CD14-positive monocyte (primary cell): ENCODE measurements around the gene TACC2. TPM values are rescaled to one million over a fixed set of nuclear protein-coding genes. Genes with fewer than 3 reads are reported as not detected.

Experiments used
- DNase-seq, 3 donors: peaks; one replicate each; pipeline ENCODE4 v3.0.0-alpha.2; 2011 to 2022
- H2AFZ ChIP-seq: 2 replicates; pipeline ENCODE4 v1.6.0; 2012; ENCODE audit warnings: mild to moderate bottlenecking, low read depth, low read length, inconsistent platforms; ENCODE audit not compliant: insufficient read depth, poor library complexity, severe bottlenecking
- H3K27ac ChIP-seq, 2 donors: 1 replicate in 1 of 2; 2 replicates in 1 of 2; pipeline ENCODE4 v1.5.1; 2012 to 2013; ENCODE audit warnings: low read length in 2 of 2, control low read depth in 1 of 2, inconsistent platforms in 1 of 2, low read depth in 1 of 2, mild to moderate bottlenecking in 1 of 2
- H3K27me3 ChIP-seq, 2 donors: one replicate each; pipeline versions ENCODE4 v1.6.0 to v1.6.1; 2011 to 2013; ENCODE audit warnings: low read length in 2 of 2; ENCODE audit not compliant: control insufficient read depth in 2 of 2, insufficient read depth in 2 of 2
- H3K36me3 ChIP-seq, 2 donors: replicated peaks in 1 of 2; 1 replicate in 1 of 2; 2 replicates in 1 of 2; pipeline versions ENCODE4 v1.5.1 to v1.6.1; 2012 to 2013; ENCODE audit warnings: low read length in 2 of 2, control low read depth in 1 of 2, inconsistent platforms in 1 of 2, mild to moderate bottlenecking in 1 of 2; ENCODE audit not compliant: insufficient read depth in 2 of 2, control insufficient read depth in 1 of 2
- H3K4me1 ChIP-seq, 2 donors: 1 replicate in 1 of 2; 2 replicates in 1 of 2; pipeline versions ENCODE4 v1.5.1 to v1.6.1; 2012 to 2013; ENCODE audit warnings: low read length in 2 of 2, control low read depth in 1 of 2, inconsistent platforms in 1 of 2, mild to moderate bottlenecking in 1 of 2, moderate library complexity in 1 of 2; ENCODE audit not compliant: insufficient read depth in 2 of 2, control insufficient read depth in 1 of 2
- H3K4me2 ChIP-seq: replicated peaks from 2 replicates; pipeline ENCODE3; 2012; ENCODE audit warnings: low read length, moderate library complexity, mild to moderate bottlenecking; ENCODE audit not compliant: poor library complexity, severe bottlenecking; ENCODE audit errors: extremely low read depth
- H3K4me3 ChIP-seq, 3 experiments: fragments of 200-600 bp in 1 of 3; sonication (generic) in 1 of 3; replicated peaks in 1 of 3; 1 replicate in 2 of 3; 2 replicates in 1 of 3; pipeline ENCODE4 v1.5.1; 2011 to 2013; ENCODE audit warnings: low read length in 3 of 3, mild to moderate bottlenecking in 3 of 3, control low read depth in 2 of 3, low read depth in 2 of 3, inconsistent platforms in 1 of 3, moderate library complexity in 1 of 3
- H3K79me2 ChIP-seq: 2 replicates; pipeline ENCODE4 v1.6.0; 2012; ENCODE audit warnings: mild to moderate bottlenecking, control low read depth, inconsistent platforms, low read length, moderate library complexity; ENCODE audit not compliant: insufficient read depth
- H3K9ac ChIP-seq: 2 replicates; pipeline ENCODE4 v1.6.0; 2017; ENCODE audit warnings: low read length, mild to moderate bottlenecking; ENCODE audit not compliant: insufficient read depth, poor library complexity, severe bottlenecking
- H3K9me3 ChIP-seq, 2 donors: replicated peaks in 1 of 2; 1 replicate in 1 of 2; 2 replicates in 1 of 2; pipeline versions ENCODE4 v1.5.1 to v1.6.1; 2012 to 2013; ENCODE audit warnings: low read length in 2 of 2, control low read depth in 1 of 2; ENCODE audit not compliant: control insufficient read depth in 1 of 2, insufficient read depth in 1 of 2
- H4K20me1 ChIP-seq: 2 replicates; pipeline ENCODE4 v1.6.0; 2012; ENCODE audit warnings: mild to moderate bottlenecking, low read length, control low read depth, moderate library complexity; ENCODE audit not compliant: insufficient read depth
- H3K27ac Mint-ChIP-seq, 7 donors: one replicate each; pipeline ENCODE4 v1.8.0; 2020; ENCODE audit warnings: mild to moderate bottlenecking in 7 of 7, mixed read lengths in 7 of 7, moderate library complexity in 6 of 7, inconsistent platforms in 2 of 7
- H3K27me3 Mint-ChIP-seq, 3 donors: one replicate each; pipeline ENCODE4 v1.8.0; 2021 to 2022; ENCODE audit warnings: low read depth in 3 of 3, mild to moderate bottlenecking in 3 of 3, mixed read lengths in 3 of 3, moderate library complexity in 3 of 3, inconsistent platforms in 1 of 3
- H3K36me3 Mint-ChIP-seq, 2 donors: one replicate each; pipeline ENCODE4 v1.8.0; 2020; ENCODE audit warnings: mixed read lengths in 2 of 2, inconsistent platforms in 1 of 2, mild to moderate bottlenecking in 1 of 2
- H3K4me1 Mint-ChIP-seq: one replicate; pipeline ENCODE4 v1.8.0; 2020; ENCODE audit warnings: mild to moderate bottlenecking, mixed read lengths
- H3K4me3 Mint-ChIP-seq, 2 donors: one replicate each; pipeline ENCODE4 v1.8.0; 2020; ENCODE audit warnings: mild to moderate bottlenecking in 2 of 2, mixed read lengths in 2 of 2, moderate library complexity in 1 of 2
- H3K9me3 Mint-ChIP-seq, 7 donors: one replicate each; pipeline ENCODE4 v1.8.0; 2020 to 2022; ENCODE audit warnings: mixed read lengths in 7 of 7, mild to moderate bottlenecking in 6 of 7, moderate library complexity in 6 of 7, inconsistent platforms in 2 of 7
- CTCF ChIP-seq: fragments of 200-600 bp; IDR thresholded peaks from one replicate; pipeline ENCODE4 v1.8.0; 2022; ENCODE audit warnings: antibody characterized with exemption, mild to moderate bottlenecking
- WGBS: methylation state at CpG from one replicate; pipeline ENCODE4 v1.1.5; 2013; ENCODE audit warnings: missing lambda C conversion rate; ENCODE audit not compliant: insufficient coverage; 5-methylcytosine and 5-hydroxymethylcytosine counted together
- intact Hi-C, 2 donors: fragments of 100-400 bp; cut with micrococcal nuclease; formaldehyde crosslinking; loops; one replicate each; pipeline versions ENCODE4 v1.15.0 to v1.15.1; 2023
- polyA plus RNA-seq, 3 donors: library from polyadenylated mRNA; depleted of rRNA in 1 of 3; unstranded in 2 of 3; stranded (reverse) in 1 of 3; fragments of 300-500 nt in 2 of 3; fragments of >200 nt in 1 of 3; fragmentation: Illumina TruSeq in 2 of 3; gene quantifications; 1 replicate in 2 of 3; 2 replicates in 1 of 3; pipeline ENCODE4 v1.2.3, GENCODE V29; 2012 to 2021

TACC2 gene
- polyA plus RNA-seq, 3 donors: 0.03 TPM; not detected in 2

- Histone ChIP-seq H3K36me3 (no peaks in the 10 kb centered on the region), H3K4me3 (no peak overlapping the region), H3K9ac (no peak overlapping the region), H3K9me3 (no peaks in the 10 kb centered on the region), H3K4me2 (no peak overlapping the region), H3K79me2 (no peaks in the 10 kb centered on the region), H3K27me3 (no peaks in the 10 kb centered on the region), H4K20me1 (no peaks in the 10 kb centered on the region), H3K4me1 (peaks cover 21 to 25% of the 10 kb centered on the region in 2 donors), H2AFZ (no peak overlapping the region), H3K27ac (no peak overlapping the region)
- Mint-ChIP-seq H3K4me1 (peaks cover 28% of the 10 kb centered on the region), H3K27ac (peak overlapping the region in 1 of 7 donors; percentile 50), H3K9me3 (peaks cover 0 to 3% (median 1%) of the 10 kb centered on the region in 7 donors), H3K4me3 (peak overlapping the region in 1 of 2 donors; percentile 53), H3K27me3 (peaks cover 5 to 15% (median 11%) of the 10 kb centered on the region in 3 donors), H3K36me3 (no peaks in the 10 kb centered on the region)
- intact Hi-C loops: no loop called here
- 81% methylated on average over 13 of the region's 16 CpGs for WGBS
- TF ChIP-seq CTCF: no peak
- no peak for DNase-seq
Observed at GRCh38 chr10:122138831-122139625, 150.1 kb downstream of the TACC2 start.

- no peak for TF ChIP-seq CTCF
- Histone ChIP-seq H3K4me3 (no peak overlapping the region), H3K36me3 (no peaks in the 10 kb centered on the region), H3K9me3 (no peaks in the 10 kb centered on the region), H3K27ac (no peak overlapping the region), H3K9ac (no peak overlapping the region), H3K27me3 (no peaks in the 10 kb centered on the region), H3K4me2 (no peak overlapping the region), H3K4me1 (peaks cover 21 to 25% of the 10 kb centered on the region in 2 donors), H2AFZ (no peak overlapping the region), H4K20me1 (no peaks in the 10 kb centered on the region), H3K79me2 (no peaks in the 10 kb centered on the region)
- no peaks in the 10 kb centered on the region for H3K36me3 Mint-ChIP-seq
- no peak for DNase-seq
- no peak overlapping the region for H3K4me3 Mint-ChIP-seq
- peak overlapping the region in 1 of 7 donors; percentile 50 for H3K27ac Mint-ChIP-seq
- intact Hi-C loops: no loop called here
- peaks cover 5 to 15% (median 11%) of the 10 kb centered on the region in 3 donors for H3K27me3 Mint-ChIP-seq
- WGBS: 82% methylated on average over 8 of the region's 10 CpGs
- peaks cover 0 to 5% (median 2%) of the 10 kb centered on the region in 7 donors for H3K9me3 Mint-ChIP-seq
- H3K4me1 Mint-ChIP-seq: peaks cover 28% of the 10 kb centered on the region
Observed at GRCh38 chr10:122139627-122140170, 150.7 kb downstream of the TACC2 start.
